Uterus (tissue), 4 donors: ENCODE data around the gene DGLUCY. TPM values are rescaled to one million over a fixed set of nuclear protein-coding genes. Genes with fewer than 3 reads are reported as not detected.
"Not testable (repeated sequence)": the region's sequence is repeated elsewhere in the genome, so short reads cannot be mapped to it uniquely, and the experiment has no call there.

Experiments
- DNase-seq, 2 donors: peaks; one replicate each; pipeline ENCODE4 v3.0.0-alpha.2; 2019 to 2020
- H3K27ac ChIP-seq, 2 donors: fragments of 200-600 bp; sonication (generic); 1 replicate in 1 of 2; 2 replicates in 1 of 2; pipeline ENCODE4 v1.5.1; 2016 to 2018
- H3K27me3 ChIP-seq, 2 donors: fragments of 200-600 bp; sonication (generic); one replicate each; pipeline ENCODE4 v1.5.1; 2018 to 2019; ENCODE audit warnings: control low read depth in 1 of 2
- H3K36me3 ChIP-seq, 2 donors: fragments of 200-600 bp; sonication (generic); one replicate each; pipeline ENCODE4 v1.5.1; 2019; ENCODE audit warnings: control low read depth in 1 of 2
- H3K4me1 ChIP-seq, 2 donors: fragments of 200-600 bp; sonication (generic); one replicate each; pipeline ENCODE4 v1.5.1; 2018 to 2019; ENCODE audit warnings: control low read depth in 1 of 2
- H3K4me3 ChIP-seq, 2 donors: fragments of 200-600 bp; sonication (generic); 1 replicate in 1 of 2; 2 replicates in 1 of 2; pipeline ENCODE4 v1.5.1; 2018 to 2019; ENCODE audit warnings: mild to moderate bottlenecking in 1 of 2
- H3K9me3 ChIP-seq, 2 donors: fragments of 200-600 bp; sonication (generic); one replicate each; pipeline ENCODE4 v1.5.1; 2019; ENCODE audit warnings: control low read depth in 1 of 2
- CTCF ChIP-seq, 4 experiments: fragments of 200-600 bp in 2 of 4; fragments of 450-650 bp in 2 of 4; sonication (generic) in 2 of 4; IDR thresholded peaks; one replicate each; pipeline ENCODE4 v1.5.1; 2016 to 2019; ENCODE audit warnings: antibody characterized with exemption in 4 of 4, mild to moderate bottlenecking in 2 of 4, moderate library complexity in 1 of 4
- POLR2A ChIP-seq, 2 donors: fragments of 450-650 bp; IDR thresholded peaks; one replicate each; pipeline ENCODE4 v1.6.1; 2016; ENCODE audit warnings: antibody characterized with exemption in 2 of 2, mild to moderate bottlenecking in 1 of 2, moderate library complexity in 1 of 2
- intact Hi-C: fragments of 100-400 bp; cut with DNase I; formaldehyde crosslinking; loops from one replicate; pipeline ENCODE4 v1.15.1; 2023; ENCODE audit warnings: low total_unique reads
- total RNA-seq, 4 donors: library from RNA; depleted of rRNA in 3 of 4; stranded (reverse); fragments of >200 nt in 3 of 4; gene quantifications; one replicate each; pipeline versions ENCODE4 v1.1.0 to v1.2.4, GENCODE V29; 2014 to 2023
- donor health status: DM: yes; HTN: yes; CAD: no.

The DGLUCY gene
- total RNA-seq, 4 donors from 2014 or later: 14.7 to 81.5 (median 61.6) TPM

GRCh38 chr14:91119556-91120311 lies 5.9 kb downstream of the DGLUCY start:
- no peak for TF ChIP-seq POLR2A (IDR thresholded peaks at IDR 0.05)
- no peak for TF ChIP-seq CTCF (IDR thresholded peaks at IDR 0.05)
- Histone ChIP-seq H3K36me3 (no peaks in the 10 kb centered on the region), H3K4me1 (peaks cover 0 to 6% of the 10 kb centered on the region in 2 donors), H3K4me3 (no peak overlapping the region), H3K27ac (no peak overlapping the region), H3K27me3 (no peaks in the 10 kb centered on the region), H3K9me3 (no peaks in the 10 kb centered on the region)
- DNase-seq: no peak
- intact Hi-C loops: no loop called here

GRCh38 chr14:91123201-91123600 lies 9.3 kb downstream of the DGLUCY start:
- Histone ChIP-seq H3K27me3 (no peaks in the 10 kb centered on the region), H3K9me3 (no peaks in the 10 kb centered on the region), H3K27ac (no peak overlapping the region), H3K4me3 (no peak overlapping the region), H3K36me3 (no peaks in the 10 kb centered on the region), H3K4me1 (no peaks in the 10 kb centered on the region)
- no peak for DNase-seq
- TF ChIP-seq POLR2A (IDR thresholded peaks at IDR 0.05): no peak
- intact Hi-C loops: no loop called here

GRCh38 chr14:91124406-91125270 lies 10.8 kb downstream of the DGLUCY start:
- H3K27ac ChIP-seq, H3K4me1 ChIP-seq, intact Hi-C loops: not testable (repeated sequence)

GRCh38 chr14:91125271-91125660 lies 11.4 kb downstream of the DGLUCY start:
- H3K27ac ChIP-seq: no peak overlapping the region
- no peaks in the 10 kb centered on the region for H3K36me3 ChIP-seq
- TF ChIP-seq POLR2A (IDR thresholded peaks at IDR 0.05): no peak
- TF ChIP-seq CTCF (IDR thresholded peaks at IDR 0.05): no peak
- no peaks in the 10 kb centered on the region for H3K4me1 ChIP-seq
- DNase-seq: no peak
- H3K9me3 ChIP-seq: no peaks in the 10 kb centered on the region
- intact Hi-C loops: no loop called here
- no peaks in the 10 kb centered on the region for H3K27me3 ChIP-seq
- H3K4me3 ChIP-seq: no peak overlapping the region

More at GRCh38 chr14:91124406-91125270, 10.8 kb downstream of the DGLUCY start:
- not testable (repeated sequence) for H3K9me3 ChIP-seq, H3K27me3 ChIP-seq, H3K36me3 ChIP-seq, DNase-seq, H3K4me3 ChIP-seq

GRCh38 chr14:91125801-91126200 lies 11.9 kb downstream of the DGLUCY start:
- Histone ChIP-seq H3K9me3 (no peaks in the 10 kb centered on the region), H3K36me3 (no peaks in the 10 kb centered on the region), H3K4me3 (no peak overlapping the region), H3K4me1 (no peaks in the 10 kb centered on the region), H3K27me3 (no peaks in the 10 kb centered on the region), H3K27ac (no peak overlapping the region)
- intact Hi-C loops: no loop called here
- DNase-seq: no peak
- no peak for TF ChIP-seq POLR2A (IDR thresholded peaks at IDR 0.05)
- TF ChIP-seq CTCF (IDR thresholded peaks at IDR 0.05): no peak

- TF ChIP-seq POLR2A (IDR thresholded peaks at IDR 0.05) (no peak), CTCF (IDR thresholded peaks at IDR 0.05) (no peak)
- intact Hi-C loops: no loop called here
- DNase-seq: no peak
Observed at GRCh38 chr14:91126761-91127160, 12.9 kb downstream of the DGLUCY start.

More at GRCh38 chr14:91126761-91127160, 12.9 kb downstream of the DGLUCY start:
- no peaks in the 10 kb centered on the region for H3K27me3 ChIP-seq
- H3K36me3 ChIP-seq: no peaks in the 10 kb centered on the region
- H3K4me3 ChIP-seq: no peak overlapping the region
- H3K9me3 ChIP-seq: no peaks in the 10 kb centered on the region
- no peaks in the 10 kb centered on the region for H3K4me1 ChIP-seq
- no peak overlapping the region for H3K27ac ChIP-seq
